ENCODE measurements around the gene ALKAL2. TPM values are rescaled to one million over a fixed set of nuclear protein-coding genes. Genes with fewer than 3 reads are reported as not detected.
A peak's percentile ranks its signal among the peaks of the same experiment; 100 is the strongest.

Gene ALKAL2
- total RNA-seq, 2 experiments from 2014 or later: not detected

DNA sequence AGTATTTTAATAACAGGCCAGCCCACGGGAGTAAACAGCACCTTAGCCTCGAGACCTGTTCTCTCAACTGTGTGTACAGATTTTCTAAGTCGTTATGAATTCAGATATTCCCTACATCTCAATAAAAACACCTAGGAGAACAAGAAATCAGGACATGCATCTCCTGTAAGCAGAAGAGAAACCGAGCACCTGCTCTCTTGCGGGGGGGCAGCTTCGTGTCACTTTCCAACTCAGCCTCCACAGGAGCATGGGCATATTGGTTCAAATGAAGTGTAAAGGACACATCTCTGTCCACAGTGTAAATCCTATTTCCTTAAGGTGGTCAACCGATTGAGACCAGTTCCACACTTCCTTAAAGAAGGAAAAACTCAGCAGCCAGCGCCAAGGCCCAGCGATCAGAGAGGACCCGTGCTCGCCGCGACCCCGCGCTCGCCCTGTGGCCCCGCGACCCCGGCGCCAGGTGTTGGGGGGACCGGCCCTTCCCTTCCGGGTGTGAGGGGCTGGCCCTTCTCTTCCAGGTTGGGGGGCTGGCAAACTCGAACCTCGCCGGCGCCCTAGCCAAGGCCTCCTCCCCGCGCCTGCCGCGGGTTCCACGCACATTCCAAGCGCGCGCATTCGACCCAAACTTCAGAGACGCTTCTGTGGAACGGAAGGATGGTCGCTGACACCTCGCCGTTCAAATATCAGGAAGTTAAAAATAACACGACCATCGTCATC lies 24.7 kb downstream of the ALKAL2 start:
- Mint-ChIP-seq H3K27ac (peak overlapping the region; percentile 99), H3K4me1 (ENCODE audit: low read depth) (peaks cover 48% of the 10 kb centered on the region), H3K27me3 (no peaks in the 10 kb centered on the region), H3K36me3 (ENCODE audit: low read depth) (peaks cover 44% of the 10 kb centered on the region), H3K4me3 (peak overlapping the region; percentile 95), H3K9me3 (peaks cover 2% of the 10 kb centered on the region)
- intact Hi-C loops (cut with DNase I, micrococcal nuclease): loop anchor here (5.0 to 10.0 kb wide), 4 partner anchors 81 to 414 kb away; partner anchors contain the start of gene TMEM18 (in 1 of the 2)
- Histone ChIP-seq H3K4me1 (ENCODE audit: insufficient read depth, low read length) (peaks cover 29% of the 10 kb centered on the region), H3K27ac (ENCODE audit: low read depth in 1 of 2, low read length in 2 of 2) (peak overlapping the region; percentile 33 to 64), H3K27me3 (ENCODE audit: control insufficient read depth in 1 of 2, insufficient read depth in 2 of 2, low read length in 2 of 2) (no peaks in the 10 kb centered on the region), H3K9me3 (ENCODE audit: control insufficient read depth in 1 of 2, insufficient read depth in 1 of 2, low read length in 2 of 2) (no peaks in the 10 kb centered on the region), H3K36me3 (ENCODE audit: insufficient read depth, low read length) (peaks cover 3% of the 10 kb centered on the region), H3K4me3 (ENCODE audit: low read length) (peak overlapping the region; percentile 91)
- ChIA-PET POLR2A (interaction anchor here (0.8 to 1.2 kb wide), 3 partner anchors 17 to 87 kb away, joined by 3 to 6 read pairs (median 4); no protein-coding TSS in a partner anchor), CTCF (interaction anchor here (1.3 kb wide), 2 partner anchors 16 to 17 kb away, joined by 4 read pairs; no protein-coding TSS in a partner anchor)
- ATAC-seq (ENCODE audit: poor library complexity) (no peak), DNase-seq (peak in 1 of 14 experiments; percentile 11)
- TF ChIP-seq, protein P1, sequence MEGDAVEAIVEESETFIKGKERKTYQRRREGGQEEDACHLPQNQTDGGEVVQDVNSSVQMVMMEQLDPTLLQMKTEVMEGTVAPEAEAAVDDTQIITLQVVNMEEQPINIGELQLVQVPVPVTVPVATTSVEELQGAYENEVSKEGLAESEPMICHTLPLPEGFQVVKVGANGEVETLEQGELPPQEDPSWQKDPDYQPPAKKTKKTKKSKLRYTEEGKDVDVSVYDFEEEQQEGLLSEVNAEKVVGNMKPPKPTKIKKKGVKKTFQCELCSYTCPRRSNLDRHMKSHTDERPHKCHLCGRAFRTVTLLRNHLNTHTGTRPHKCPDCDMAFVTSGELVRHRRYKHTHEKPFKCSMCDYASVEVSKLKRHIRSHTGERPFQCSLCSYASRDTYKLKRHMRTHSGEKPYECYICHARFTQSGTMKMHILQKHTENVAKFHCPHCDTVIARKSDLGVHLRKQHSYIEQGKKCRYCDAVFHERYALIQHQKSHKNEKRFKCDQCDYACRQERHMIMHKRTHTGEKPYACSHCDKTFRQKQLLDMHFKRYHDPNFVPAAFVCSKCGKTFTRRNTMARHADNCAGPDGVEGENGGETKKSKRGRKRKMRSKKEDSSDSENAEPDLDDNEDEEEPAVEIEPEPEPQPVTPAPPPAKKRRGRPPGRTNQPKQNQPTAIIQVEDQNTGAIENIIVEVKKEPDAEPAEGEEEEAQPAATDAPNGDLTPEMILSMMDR (IDR thresholded peaks at IDR 0.05): no peak

DNA sequence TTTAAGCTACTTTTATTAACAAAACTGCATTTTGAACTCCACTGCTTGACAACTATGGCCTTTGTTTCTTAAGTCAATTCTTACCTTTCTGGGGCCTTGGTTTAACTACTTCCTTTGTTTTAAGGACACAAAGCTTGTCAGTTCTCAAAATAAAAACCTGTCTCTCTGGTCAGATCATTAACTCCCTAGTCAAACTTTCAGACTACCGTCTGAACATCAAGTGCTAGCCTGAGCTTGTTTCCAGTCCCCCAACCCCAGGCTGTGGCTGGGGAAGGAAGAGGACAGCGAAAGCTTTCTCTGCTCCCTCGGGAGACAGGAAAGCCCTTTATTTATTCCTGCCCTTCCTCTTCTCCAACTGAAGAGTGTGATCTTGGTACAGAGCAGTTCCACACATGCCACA lies 25.8 kb downstream of the ALKAL2 start:
- no peak for DNase-seq
- no peaks in the 10 kb centered on the region for H3K27me3 Mint-ChIP-seq
- ATAC-seq (ENCODE audit: poor library complexity): no peak
- ChIA-PET POLR2A (interaction anchor here (0.6 to 1.2 kb wide), 2 partner anchors 24 to 85 kb away, joined by 3 to 6 read pairs; no protein-coding TSS in a partner anchor), CTCF (interaction anchor here (1.3 kb wide), 1 partner anchor 15 kb away, joined by 4 read pairs; no protein-coding TSS in a partner anchor)
- peak overlapping the region; percentile 99 for H3K27ac Mint-ChIP-seq
- Histone ChIP-seq H3K27me3 (ENCODE audit: control insufficient read depth in 1 of 2, insufficient read depth in 2 of 2, low read length in 2 of 2) (no peaks in the 10 kb centered on the region), H3K9me3 (ENCODE audit: control insufficient read depth in 1 of 2, insufficient read depth in 1 of 2, low read length in 2 of 2) (no peaks in the 10 kb centered on the region), H3K4me3 (ENCODE audit: low read length) (no peak overlapping the region), H3K36me3 (ENCODE audit: insufficient read depth, low read length) (peaks cover under 1% of the 10 kb centered on the region), H3K27ac (ENCODE audit: low read depth in 1 of 2, low read length in 2 of 2) (peak overlapping the region in 1 of 2 donors; percentile 4), H3K4me1 (ENCODE audit: insufficient read depth, low read length) (peaks cover 24% of the 10 kb centered on the region)
- H3K4me3 Mint-ChIP-seq: peak overlapping the region; percentile 85
- intact Hi-C loops (cut with DNase I, micrococcal nuclease): loop anchor here (5.0 to 10.0 kb wide), 4 partner anchors 80 to 415 kb away; partner anchors contain the start of gene TMEM18 (in 1 of the 2)
- H3K9me3 Mint-ChIP-seq: peaks cover 6% of the 10 kb centered on the region
- H3K4me1 Mint-ChIP-seq (ENCODE audit: low read depth): peaks cover 38% of the 10 kb centered on the region
- peaks cover 37% of the 10 kb centered on the region for H3K36me3 Mint-ChIP-seq (ENCODE audit: low read depth)
- TF ChIP-seq, protein P1 (IDR thresholded peaks at IDR 0.05): no peak

DNA sequence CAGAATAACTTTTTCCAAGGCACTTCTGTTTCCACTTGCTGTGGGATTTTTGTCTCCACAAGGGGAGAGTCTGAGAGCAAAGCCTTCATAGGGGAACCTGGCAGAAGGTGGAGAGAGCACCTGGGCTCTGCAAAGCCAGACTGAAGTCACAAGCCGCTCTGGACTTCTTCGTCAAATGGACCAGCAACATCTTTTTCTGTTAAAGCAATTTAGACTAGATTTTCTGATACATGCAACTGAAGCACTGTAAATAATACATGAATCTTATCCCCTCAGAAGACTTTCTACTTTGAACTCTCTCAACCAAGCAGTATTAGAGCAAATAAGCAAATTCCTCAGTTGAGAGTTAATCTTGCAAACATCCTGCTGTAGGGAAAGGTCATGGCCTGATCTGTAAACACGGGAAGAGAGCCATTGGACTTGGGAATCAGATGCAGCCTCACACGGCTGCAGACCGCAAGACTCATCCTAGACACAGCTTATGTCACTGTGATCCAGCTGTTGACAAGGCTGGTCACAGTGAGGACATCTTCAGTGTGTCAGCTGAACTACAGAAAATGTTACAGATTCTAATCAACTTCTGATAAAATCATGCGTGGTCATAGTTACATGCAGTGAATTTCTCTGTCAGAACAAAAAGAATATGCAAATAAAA lies 27.3 kb downstream of the ALKAL2 start:
- H3K27ac ChIP-seq (ENCODE audit: low read depth in 1 of 2, low read length in 2 of 2): no peak overlapping the region
- Mint-ChIP-seq H3K36me3 (ENCODE audit: low read depth) (peaks cover 31% of the 10 kb centered on the region), H3K4me1 (ENCODE audit: low read depth) (peaks cover 23% of the 10 kb centered on the region), H3K4me3 (peak overlapping the region; percentile 8), H3K27me3 (no peaks in the 10 kb centered on the region), H3K27ac (no peak overlapping the region), H3K9me3 (peaks cover 7% of the 10 kb centered on the region)
- H3K4me1 ChIP-seq (ENCODE audit: insufficient read depth, low read length): peaks cover 22% of the 10 kb centered on the region
- no peak for ATAC-seq (ENCODE audit: poor library complexity)
- no peaks in the 10 kb centered on the region for H3K27me3 ChIP-seq (ENCODE audit: control insufficient read depth in 1 of 2, insufficient read depth in 2 of 2, low read length in 2 of 2)
- DNase-seq: no peak
- no peaks in the 10 kb centered on the region for H3K36me3 ChIP-seq (ENCODE audit: insufficient read depth, low read length)
- H3K9me3 ChIP-seq (ENCODE audit: control insufficient read depth in 1 of 2, insufficient read depth in 1 of 2, low read length in 2 of 2): peaks cover 0 to 5% of the 10 kb centered on the region in 2 experiments
- CTCF ChIA-PET: interaction anchor here (1.6 kb wide), 1 partner anchor 14 kb away, joined by 3 read pairs; no protein-coding TSS in a partner anchor
- POLR2A ChIA-PET: no interaction called here
- TF ChIP-seq, protein P1 (IDR thresholded peaks at IDR 0.05): no peak
- no peak overlapping the region for H3K4me3 ChIP-seq (ENCODE audit: low read length)
- intact Hi-C loops (cut with DNase I, micrococcal nuclease): loop anchor here (5.0 to 10.0 kb wide), 4 partner anchors 78 to 417 kb away; partner anchors contain the start of gene TMEM18 (in 1 of the 2)

Data from CD4-positive, alpha-beta T cell (primary cell).